Measurements from ENCODE around the gene CST9. TPM values are rescaled to one million over a fixed set of nuclear protein-coding genes. Genes with fewer than 3 reads are reported as not detected.

The CST9 gene
- total RNA-seq, 4 donors from 2014 or later = not detected

DNA sequence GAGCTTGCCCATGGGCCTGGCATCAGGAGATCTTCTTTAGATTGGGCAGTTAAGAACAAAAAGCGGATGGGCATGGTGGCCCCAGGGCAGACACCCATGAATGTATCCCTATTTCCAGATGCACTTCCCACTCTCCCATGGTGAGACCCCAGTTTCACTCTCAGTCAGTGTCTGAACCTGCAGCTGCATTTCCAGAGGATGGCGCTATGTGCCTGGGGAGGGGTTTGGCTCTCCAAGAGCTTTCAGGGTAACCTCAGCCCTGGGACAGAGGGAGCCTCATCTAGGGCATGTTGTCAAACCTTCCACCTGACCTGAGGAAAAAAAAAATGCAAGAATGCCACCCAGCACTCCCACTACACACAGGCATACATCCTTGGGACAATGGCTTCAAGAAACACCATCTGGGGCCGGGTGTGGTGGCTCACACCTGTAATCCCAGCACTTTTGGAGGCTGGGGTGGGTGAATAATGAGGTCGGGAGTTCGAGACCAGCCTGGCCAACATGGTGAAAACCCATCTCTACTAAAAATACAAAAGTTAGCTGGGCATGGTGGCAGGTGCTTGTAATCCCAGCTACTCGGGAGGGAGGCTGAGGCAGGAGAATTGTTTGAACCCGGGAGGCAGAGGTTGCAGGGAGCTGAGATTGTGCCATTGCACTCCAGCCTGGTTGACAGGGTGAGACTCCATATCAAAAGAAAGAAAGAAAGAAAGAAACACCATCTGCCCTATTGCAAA lies 39.4 kb downstream of the CST9 start:
- Histone ChIP-seq H3K27ac (no peak overlapping the region), H3K27me3 (no peaks in the 10 kb centered on the region), H3K36me3 (no peaks in the 10 kb centered on the region), H3K4me3 (no peak overlapping the region), H3K4me1 (no peaks in the 10 kb centered on the region), H3K9me3 (peaks cover 0 to 21% (median 0%) of the 10 kb centered on the region in 3 donors)
- TF ChIP-seq POLR2AphosphoS5 (IDR thresholded peaks at IDR 0.05) = no peak
- no peak for TF ChIP-seq POLR2A (IDR thresholded peaks at IDR 0.05)
- TF ChIP-seq, protein P1, sequence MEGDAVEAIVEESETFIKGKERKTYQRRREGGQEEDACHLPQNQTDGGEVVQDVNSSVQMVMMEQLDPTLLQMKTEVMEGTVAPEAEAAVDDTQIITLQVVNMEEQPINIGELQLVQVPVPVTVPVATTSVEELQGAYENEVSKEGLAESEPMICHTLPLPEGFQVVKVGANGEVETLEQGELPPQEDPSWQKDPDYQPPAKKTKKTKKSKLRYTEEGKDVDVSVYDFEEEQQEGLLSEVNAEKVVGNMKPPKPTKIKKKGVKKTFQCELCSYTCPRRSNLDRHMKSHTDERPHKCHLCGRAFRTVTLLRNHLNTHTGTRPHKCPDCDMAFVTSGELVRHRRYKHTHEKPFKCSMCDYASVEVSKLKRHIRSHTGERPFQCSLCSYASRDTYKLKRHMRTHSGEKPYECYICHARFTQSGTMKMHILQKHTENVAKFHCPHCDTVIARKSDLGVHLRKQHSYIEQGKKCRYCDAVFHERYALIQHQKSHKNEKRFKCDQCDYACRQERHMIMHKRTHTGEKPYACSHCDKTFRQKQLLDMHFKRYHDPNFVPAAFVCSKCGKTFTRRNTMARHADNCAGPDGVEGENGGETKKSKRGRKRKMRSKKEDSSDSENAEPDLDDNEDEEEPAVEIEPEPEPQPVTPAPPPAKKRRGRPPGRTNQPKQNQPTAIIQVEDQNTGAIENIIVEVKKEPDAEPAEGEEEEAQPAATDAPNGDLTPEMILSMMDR (IDR thresholded peaks at IDR 0.05) = no peak
- no peak for TF ChIP-seq EP300 (IDR thresholded peaks at IDR 0.05)
- 69 to 78% methylated on average over 5 to 6 of the region's 7 CpGs for WGBS, 2 donors (ENCODE audit: low coverage in 1 of 2)
- ATAC-seq = no peak

DNA sequence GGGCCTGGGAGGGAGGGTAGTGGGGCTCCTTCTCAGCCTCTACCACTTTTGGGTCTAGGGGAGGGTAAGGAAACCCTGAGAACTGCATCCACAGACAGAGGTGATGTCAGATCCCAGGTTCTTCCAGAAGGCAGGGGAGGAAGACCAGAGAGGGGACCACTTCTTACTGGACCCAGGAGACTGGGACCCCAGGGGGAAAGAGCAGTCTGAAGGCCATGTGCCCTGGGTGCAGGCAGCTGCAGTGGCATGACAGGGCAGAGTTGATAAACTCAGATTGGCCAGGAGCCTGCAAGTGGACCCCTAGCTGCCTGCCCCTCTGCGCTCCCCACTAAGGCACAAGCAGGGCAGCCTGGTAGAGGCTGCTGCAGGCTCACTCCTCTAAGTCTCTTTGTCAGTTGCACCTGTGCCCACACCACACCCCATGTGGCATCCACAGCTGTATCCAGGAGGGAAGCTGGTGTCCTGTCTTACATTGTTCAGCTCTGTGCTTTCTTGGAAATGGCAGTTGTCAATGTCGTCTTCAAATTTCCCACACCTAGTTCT lies 40.1 kb downstream of the CST9 start:
- WGBS, 2 donors (ENCODE audit: low coverage in 1 of 2) = 80% methylated on average over 1 of the region's 2 CpGs; no CpG with 5 or more reads in 1 of the 2 donors
- H3K27me3 ChIP-seq = no peaks in the 10 kb centered on the region
- H3K27ac ChIP-seq = no peak overlapping the region
- no peak overlapping the region for H3K4me3 ChIP-seq
- TF ChIP-seq POLR2A (IDR thresholded peaks at IDR 0.05) (no peak), POLR2AphosphoS5 (IDR thresholded peaks at IDR 0.05) (no peak), EP300 (IDR thresholded peaks at IDR 0.05) (no peak)
- TF ChIP-seq, protein P1 (IDR thresholded peaks at IDR 0.05) = no peak
- no peaks in the 10 kb centered on the region for H3K4me1 ChIP-seq
- H3K9me3 ChIP-seq = peaks cover 0 to 27% (median 0%) of the 10 kb centered on the region in 3 donors
- ATAC-seq = no peak
- H3K36me3 ChIP-seq = no peaks in the 10 kb centered on the region

DNA sequence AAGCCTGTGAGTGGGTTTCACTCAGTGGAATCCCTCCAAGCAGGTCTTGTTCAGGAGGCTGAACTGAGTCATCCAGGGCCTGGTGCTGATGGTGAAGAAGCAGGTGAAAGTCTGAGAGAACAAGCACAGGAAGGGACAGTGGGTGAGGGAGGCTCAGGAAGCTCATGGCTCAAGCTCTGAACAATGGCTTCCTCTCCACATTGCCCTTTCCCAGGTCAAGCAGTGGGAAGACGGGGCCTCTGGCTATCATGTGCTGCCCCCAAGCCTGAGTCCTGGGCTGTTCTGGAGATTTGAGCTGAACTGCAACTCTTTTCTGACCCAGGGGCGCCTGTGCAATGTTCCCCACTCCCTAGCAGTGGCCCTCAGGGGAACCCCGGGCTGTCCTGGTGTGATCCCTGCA lies 40.8 kb downstream of the CST9 start:
- H3K4me3 ChIP-seq = no peak overlapping the region

DNA sequence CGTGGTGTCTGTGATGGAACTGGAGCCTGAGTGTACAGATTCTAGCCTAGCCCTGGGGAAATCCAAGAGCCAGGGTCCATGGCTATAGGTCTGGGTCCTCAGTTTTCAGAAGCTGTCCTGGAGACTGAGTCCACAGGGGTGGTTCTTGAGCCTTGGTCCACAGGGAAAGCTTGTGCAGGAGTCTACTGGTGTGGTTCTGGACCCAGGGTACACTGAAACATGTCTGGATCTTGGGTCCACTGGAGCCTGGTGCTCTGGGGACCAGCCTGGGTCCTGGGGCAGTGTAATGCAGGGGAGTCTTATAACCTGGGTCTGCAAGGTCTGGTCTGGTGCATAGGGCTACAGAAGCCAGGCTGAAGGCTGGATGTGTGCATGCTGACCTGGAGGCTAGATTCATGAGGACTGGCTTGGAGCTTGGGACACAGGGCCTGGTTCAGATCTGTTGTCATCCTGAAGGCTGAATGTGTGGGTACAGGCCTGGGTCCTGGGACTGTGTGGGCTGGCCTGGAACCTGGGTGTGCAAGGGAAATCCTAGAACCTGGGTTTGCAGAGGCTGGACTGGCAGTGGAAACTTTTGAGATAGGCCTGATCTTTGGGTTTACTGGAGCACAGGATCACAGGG lies 42.9 kb downstream of the CST9 start:
- Histone ChIP-seq H3K4me3 (no peak overlapping the region), H3K4me1 (no peaks in the 10 kb centered on the region), H3K36me3 (no peaks in the 10 kb centered on the region), H3K27me3 (no peaks in the 10 kb centered on the region), H3K9me3 (peaks cover 0 to 51% (median 0%) of the 10 kb centered on the region in 3 donors), H3K27ac (no peak overlapping the region)
- WGBS, 2 donors (ENCODE audit: low coverage in 1 of 2) = no CpG with 5 or more reads among the region's 1 CpG
- ATAC-seq = no peak
- TF ChIP-seq, protein P1 (IDR thresholded peaks at IDR 0.05) = no peak
- TF ChIP-seq POLR2A (IDR thresholded peaks at IDR 0.05) (no peak), EP300 (IDR thresholded peaks at IDR 0.05) (no peak), POLR2AphosphoS5 (IDR thresholded peaks at IDR 0.05) (no peak)

More for the DNA sequence above, 40.8 kb downstream of the CST9 start:
- Histone ChIP-seq H3K27me3 (no peaks in the 10 kb centered on the region), H3K4me1 (no peaks in the 10 kb centered on the region), H3K27ac (no peak overlapping the region), H3K36me3 (no peaks in the 10 kb centered on the region), H3K9me3 (peaks cover 0 to 34% (median 0%) of the 10 kb centered on the region in 3 donors)
- no peak for ATAC-seq
- 61 to 77% methylated on average over 2 to 3 of the region's 3 CpGs for whole genome bisulfite sequencing, 2 donors (ENCODE audit: low coverage in 1 of 2)
- TF ChIP-seq POLR2A (IDR thresholded peaks at IDR 0.05) (no peak), EP300 (IDR thresholded peaks at IDR 0.05) (no peak), POLR2AphosphoS5 (IDR thresholded peaks at IDR 0.05) (no peak)
- TF ChIP-seq, protein P1 (IDR thresholded peaks at IDR 0.05) = no peak

All from gastroesophageal sphincter (tissue), 4 donors.